ENCODE data around the gene FECH.
"Not testable (repeated sequence)": the region's sequence is repeated elsewhere in the genome, so short reads cannot be mapped to it uniquely, and the experiment has no call there.

Gene FECH

DNA sequence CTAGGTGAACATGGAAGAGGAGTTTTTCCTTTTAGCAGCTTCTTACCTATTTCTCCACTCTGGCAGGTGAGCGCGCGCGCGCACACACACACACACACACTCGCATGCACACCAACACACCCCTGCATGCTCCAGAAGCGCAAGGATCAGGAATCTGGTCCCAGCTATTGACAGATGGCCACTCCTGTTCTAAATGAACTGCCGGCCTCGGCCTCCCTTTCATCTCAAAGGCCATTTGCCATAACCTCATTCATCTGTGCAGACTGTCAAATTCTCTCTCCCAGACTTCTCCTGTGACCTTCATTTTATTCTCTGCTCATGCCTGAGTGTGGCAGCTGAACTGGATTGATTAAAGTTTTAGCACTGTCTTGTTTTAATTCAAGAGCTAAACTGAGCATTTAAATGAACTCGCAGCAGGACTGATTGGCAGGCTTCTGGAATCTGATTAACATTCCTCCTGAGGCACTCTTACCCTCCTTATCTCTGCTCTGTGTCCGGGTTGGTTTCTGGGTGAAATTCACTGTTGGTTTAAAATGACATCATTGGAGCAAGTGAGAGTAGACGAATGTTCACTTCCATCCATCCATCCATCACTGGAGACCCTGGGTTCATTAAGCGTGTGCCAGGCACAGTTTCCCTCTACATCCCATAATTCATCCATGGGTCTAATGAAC, 58.8 kb downstream of the FECH start:
- DNase-seq, result no peak

DNA sequence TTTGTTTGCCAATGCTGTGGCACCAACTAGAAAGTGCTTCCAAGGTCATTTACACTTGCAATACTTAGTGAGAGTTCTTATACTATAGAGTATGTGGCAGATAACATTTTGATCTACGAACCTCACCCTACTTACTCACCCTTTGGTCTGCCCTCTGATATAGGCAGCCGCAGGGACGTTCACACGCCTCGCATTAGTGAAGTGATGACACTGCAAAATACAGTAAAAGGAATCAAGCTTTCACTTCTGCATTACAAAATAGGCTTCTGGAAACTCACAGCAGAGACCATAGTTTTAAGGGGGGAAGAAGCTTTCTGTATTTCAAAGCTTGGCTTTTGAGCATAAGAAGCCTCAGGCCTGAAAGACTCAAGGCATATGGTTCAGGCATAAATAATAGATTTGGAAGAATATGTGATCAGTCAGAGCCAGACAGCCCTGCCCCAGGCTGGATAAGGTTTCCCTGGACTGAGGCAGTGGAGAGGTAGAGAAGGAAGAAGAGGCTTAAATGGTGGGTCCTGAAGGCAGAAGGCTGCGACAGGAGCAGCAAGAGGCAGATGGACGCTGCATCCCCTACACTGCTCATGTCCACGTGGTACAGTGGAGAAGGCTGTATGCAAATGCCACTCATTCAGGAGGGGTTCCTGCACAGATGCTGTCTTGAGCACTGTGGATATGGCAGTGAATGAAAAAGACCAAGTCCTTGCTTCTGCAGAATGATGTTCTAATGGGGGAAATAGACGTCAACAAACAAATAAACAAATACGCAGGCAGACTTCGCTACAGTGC, 63.1 kb downstream of the FECH start:
- DNase-seq, result peak; percentile 48

- DNase-seq, result not testable (repeated sequence)
Observed at GRCh38 chr18:57522348-57522747, 64.2 kb downstream of the FECH start.

DNA sequence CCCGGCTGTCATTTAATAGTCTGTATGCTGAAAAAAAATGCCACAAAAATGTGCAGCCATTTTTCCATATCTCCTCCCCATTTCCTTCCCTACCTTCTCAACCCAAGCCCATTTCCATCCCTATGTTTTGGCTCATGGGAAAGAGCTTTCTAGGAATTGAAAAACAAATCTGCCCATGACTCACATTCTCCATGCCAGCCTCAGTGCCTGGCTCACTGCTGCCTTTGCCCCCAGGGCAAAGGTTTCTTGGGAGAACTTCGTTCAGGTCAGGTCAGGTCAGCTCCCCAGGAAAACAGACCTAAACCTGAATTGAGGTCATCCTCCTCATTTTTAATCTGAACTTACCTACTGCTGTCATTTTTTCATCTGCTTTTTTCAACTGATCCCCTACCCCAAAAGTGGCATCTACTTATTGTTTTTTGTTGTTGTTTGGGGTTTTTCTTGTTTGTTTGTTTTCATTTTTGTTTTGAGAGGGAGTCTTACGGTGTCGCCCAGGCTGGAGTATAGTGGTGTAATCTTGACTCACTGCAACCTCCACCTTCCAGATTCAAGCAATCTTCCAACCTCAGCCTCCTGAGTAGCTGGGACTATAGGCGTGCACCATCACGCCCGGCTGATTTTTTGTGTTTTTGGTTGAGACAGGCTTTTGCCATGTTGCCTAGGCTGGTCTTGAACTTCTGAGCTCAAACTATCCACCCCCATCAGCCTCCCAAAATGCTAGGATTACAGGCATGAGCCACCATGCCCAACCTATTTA, 66.7 kb downstream of the FECH start:
- DNase-seq, result no peak

DNA sequence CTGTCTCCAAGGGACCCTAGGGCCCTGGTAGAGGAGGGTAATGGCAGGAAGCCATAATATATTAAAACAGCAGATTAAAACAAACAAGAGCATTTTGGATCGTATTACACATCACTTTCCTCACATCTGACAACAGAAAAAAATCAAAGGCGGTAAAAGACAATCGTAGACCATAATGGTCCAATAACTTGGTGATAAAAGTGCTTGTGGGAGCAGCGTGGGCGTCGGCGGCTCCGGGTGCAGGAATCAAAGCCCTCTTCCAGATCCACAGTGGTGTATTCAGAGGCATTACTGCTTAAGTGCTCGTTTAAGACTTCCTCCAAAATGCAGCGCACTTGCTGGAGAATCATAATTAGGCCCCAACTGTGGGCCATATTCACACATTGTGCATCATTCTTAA, 68.0 kb downstream of the FECH start:
- no peak for DNase-seq

GRCh38 chr18:57516056-57516455, 70.4 kb downstream of the FECH start:
- DNase-seq, result no peak

- DNase-seq, result no peak
Observed at GRCh38 chr18:57505231-57505630, 81.3 kb downstream of the FECH start.

DNA sequence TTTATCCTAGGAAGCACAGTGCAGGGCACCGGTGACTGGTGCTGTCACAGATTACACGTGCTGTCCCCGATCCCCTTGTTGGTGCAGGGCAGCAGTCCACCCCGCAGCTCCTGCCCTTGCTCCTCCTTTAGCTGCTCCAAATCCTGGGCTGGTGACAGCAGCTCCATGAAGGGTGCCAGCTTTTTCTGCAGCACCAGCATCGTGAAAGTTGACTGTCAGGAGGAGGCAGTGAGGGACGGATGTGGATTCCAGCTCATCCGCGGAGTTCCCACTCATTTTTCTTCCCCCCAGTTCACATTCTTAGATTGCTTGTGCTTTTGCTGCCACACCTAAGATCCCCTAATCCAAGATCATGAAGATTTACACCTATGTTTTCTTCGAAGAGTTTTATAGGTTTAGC, 83.9 kb downstream of the FECH start:
- no peak for DNase-seq

- no peak for DNase-seq
Observed at GRCh38 chr18:57498682-57499256, 87.7 kb downstream of the FECH start.
